Astrocyte of the spinal cord (primary cell): Measurements from ENCODE around the gene LGALS1.

ENCODE experiments used
- DNase-seq: peaks from one replicate; pipeline ENCODE4 v3.0.0; 2011; ENCODE audit warnings: low read depth, low spot score
- H3K4me3 ChIP-seq: 2 replicates; pipeline ENCODE4 v1.5.1; 2011; ENCODE audit warnings: low read depth, mild to moderate bottlenecking, low read length, moderate library complexity
- CTCF ChIP-seq: IDR thresholded peaks from 2 replicates; pipeline ENCODE4 v1.5.1; 2012; ENCODE audit warnings: low read depth, mild to moderate bottlenecking, low read length, inconsistent platforms
- in situ Hi-C: cut with HindIII; loops from 2 replicates; pipeline ENCODE4 v1.10.0; 2017; ENCODE audit warnings: low sequenced_read_pairs

The LGALS1 gene

GRCh38 chr22:37633625-37634416 lies 41.6 kb upstream of the LGALS1 start:
- in situ Hi-C loops, result no loop called here
- peak; percentile 92 for DNase-seq
- TF ChIP-seq CTCF, result peak; percentile 27
- H3K4me3 ChIP-seq, result no peak overlapping the region

- no peak overlapping the region for H3K4me3 ChIP-seq
- in situ Hi-C loops, result no loop called here
- peak; percentile 29 for TF ChIP-seq CTCF
- DNase-seq, result peak; percentile 22
These were observed 41.0 kb upstream of the LGALS1 start for GRCh38 chr22:37634417-37634924.

DNA sequence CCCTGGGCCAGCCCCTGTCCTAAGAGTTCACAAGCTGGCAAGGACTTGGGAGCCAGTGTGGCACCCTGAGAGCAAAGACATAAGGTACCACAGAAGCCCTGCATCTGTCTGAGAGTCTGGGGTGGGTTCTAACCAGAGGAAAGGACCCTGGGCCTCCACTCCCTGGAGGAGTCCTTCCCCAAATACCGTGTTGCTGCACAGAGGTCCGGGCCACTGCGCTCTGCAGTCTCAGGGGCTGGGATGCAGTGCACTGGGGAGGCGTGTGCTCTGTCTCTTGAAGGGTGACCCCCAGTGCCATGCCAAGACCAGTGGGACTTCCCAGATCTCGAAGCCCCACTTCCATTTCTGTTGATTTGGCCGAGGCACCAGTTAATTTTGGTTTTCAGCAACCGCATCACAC lies 40.3 kb upstream of the LGALS1 start:
- DNase-seq, result no peak
- H3K4me3 ChIP-seq, result no peak overlapping the region
- TF ChIP-seq CTCF, result no peak
- in situ Hi-C loops, result no loop called here

DNA sequence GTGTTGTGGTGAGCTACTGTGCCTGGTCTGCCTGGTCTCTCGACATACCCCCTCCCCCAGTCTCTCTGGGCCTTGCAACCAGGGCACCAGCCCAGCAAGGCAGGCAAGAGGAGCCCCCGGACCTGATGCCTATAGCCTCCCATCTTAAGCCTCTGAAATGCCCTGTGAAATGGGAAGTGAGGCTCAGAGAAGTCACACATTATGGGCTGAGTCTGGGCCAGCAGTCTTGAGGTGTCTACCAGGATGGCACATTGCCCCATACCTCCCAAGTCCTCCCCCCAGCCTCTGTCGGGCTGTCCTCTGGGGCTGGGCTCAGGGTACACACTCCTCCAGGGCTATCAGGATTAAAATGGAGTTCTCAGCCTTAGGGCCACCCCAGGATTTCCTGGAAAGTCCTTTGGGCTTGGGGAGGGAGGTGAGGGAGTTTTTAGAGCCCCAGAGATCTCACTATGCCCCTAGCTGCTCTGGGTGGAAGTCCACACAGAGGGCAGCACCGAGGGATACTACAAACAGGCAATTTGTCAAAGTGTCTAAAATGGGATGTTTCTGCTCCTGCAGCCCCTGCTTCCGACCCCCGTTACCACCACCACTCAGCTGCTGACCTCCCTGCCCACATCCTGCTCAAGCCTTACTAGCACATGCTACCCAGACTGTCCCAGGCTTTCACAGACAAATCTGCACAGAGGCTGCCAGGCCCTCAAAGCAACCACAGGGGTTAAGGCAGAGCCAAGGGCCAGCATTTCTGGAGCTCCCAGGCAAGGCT lies 39.1 kb upstream of the LGALS1 start:
- H3K4me3 ChIP-seq, result no peak overlapping the region
- in situ Hi-C loops, result no loop called here
- TF ChIP-seq CTCF, result peak; percentile 59
- peak; percentile 84 for DNase-seq

GRCh38 chr22:37636949-37637273 lies 38.5 kb upstream of the LGALS1 start:
- in situ Hi-C loops, result no loop called here
- DNase-seq, result no peak
- no peak overlapping the region for H3K4me3 ChIP-seq
- TF ChIP-seq CTCF, result no peak

- in situ Hi-C loops, result no loop called here
- no peak for TF ChIP-seq CTCF
- no peak for DNase-seq
- peak overlapping the region; percentile 18 for H3K4me3 ChIP-seq
These were observed 36.9 kb upstream of the LGALS1 start for GRCh38 chr22:37638391-37639069.
